Measurements from ENCODE around the gene MAP1LC3A.

MAP1LC3A gene

DNA sequence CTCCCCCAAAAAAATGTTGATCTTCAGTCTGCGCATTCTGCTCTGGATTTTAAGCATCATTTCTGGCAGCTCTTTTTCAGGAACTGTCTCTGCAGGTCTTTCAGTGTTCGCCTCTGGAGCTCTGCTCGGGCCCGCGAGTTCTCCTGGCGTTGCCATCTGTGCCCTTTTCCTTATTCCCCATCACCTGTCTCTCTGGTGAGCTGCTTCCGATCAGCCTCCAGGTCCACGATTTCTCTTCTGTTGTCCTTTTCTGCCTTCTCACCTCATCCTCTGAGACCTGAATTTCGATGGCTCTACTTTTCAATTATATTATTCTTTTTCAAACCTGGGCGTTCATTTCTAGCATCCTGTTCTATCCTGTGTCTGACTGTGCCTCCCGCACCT is 590 bp upstream of the MAP1LC3A start:
- Histone ChIP-seq H3K79me2 (ENCODE audit: low read length) (no peaks in the 10 kb centered on the region), H3K4me3 (ENCODE audit: low read length) (no peak overlapping the region), H4K20me1 (ENCODE audit: insufficient read depth, low read length) (no peaks in the 10 kb centered on the region), H3K27ac (ENCODE audit: low read length) (no peak overlapping the region), H3K27me3 (replicated peaks; ENCODE audit: insufficient read depth, low read length) (no peaks in the 10 kb centered on the region), H3K4me1 (ENCODE audit: low read length) (no peaks in the 10 kb centered on the region), H3F3A (ENCODE audit: insufficient read depth, low read length) (no peaks in the 10 kb centered on the region), H3K9me3 (replicated peaks; ENCODE audit: insufficient read depth, low read length) (no peaks in the 10 kb centered on the region), H3K4me2 (ENCODE audit: low read depth, low read length) (no peak overlapping the region), H3K9me2 (replicated peaks; ENCODE audit: insufficient read depth, low read length) (no peaks in the 10 kb centered on the region), H3K9ac (ENCODE audit: low read length) (no peak overlapping the region), H3K36me3 (replicated peaks; ENCODE audit: insufficient read depth, low read length) (no peaks in the 10 kb centered on the region), H2AFZ (ENCODE audit: low read length) (no peak overlapping the region)
- TF ChIP-seq, protein P1, sequence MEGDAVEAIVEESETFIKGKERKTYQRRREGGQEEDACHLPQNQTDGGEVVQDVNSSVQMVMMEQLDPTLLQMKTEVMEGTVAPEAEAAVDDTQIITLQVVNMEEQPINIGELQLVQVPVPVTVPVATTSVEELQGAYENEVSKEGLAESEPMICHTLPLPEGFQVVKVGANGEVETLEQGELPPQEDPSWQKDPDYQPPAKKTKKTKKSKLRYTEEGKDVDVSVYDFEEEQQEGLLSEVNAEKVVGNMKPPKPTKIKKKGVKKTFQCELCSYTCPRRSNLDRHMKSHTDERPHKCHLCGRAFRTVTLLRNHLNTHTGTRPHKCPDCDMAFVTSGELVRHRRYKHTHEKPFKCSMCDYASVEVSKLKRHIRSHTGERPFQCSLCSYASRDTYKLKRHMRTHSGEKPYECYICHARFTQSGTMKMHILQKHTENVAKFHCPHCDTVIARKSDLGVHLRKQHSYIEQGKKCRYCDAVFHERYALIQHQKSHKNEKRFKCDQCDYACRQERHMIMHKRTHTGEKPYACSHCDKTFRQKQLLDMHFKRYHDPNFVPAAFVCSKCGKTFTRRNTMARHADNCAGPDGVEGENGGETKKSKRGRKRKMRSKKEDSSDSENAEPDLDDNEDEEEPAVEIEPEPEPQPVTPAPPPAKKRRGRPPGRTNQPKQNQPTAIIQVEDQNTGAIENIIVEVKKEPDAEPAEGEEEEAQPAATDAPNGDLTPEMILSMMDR (IDR thresholded peaks at IDR 0.05; ENCODE audit: low read length) = no peak
- TF ChIP-seq EZH2 (optimal IDR thresholded peaks at IDR 0.05; ENCODE audit: low read depth, low read length) (no peak), EZH2phosphoT487 (IDR thresholded peaks at IDR 0.05; ENCODE audit: low read length) (no peak)
- DNase-seq = no peak

GRCh38 chr20:34559311-34560140 is 1.0 kb downstream of the MAP1LC3A start:
- Histone ChIP-seq H2AFZ (ENCODE audit: low read length) (no peak overlapping the region), H3K36me3 (replicated peaks; ENCODE audit: insufficient read depth, low read length) (no peaks in the 10 kb centered on the region), H3F3A (ENCODE audit: insufficient read depth, low read length) (no peaks in the 10 kb centered on the region), H3K4me1 (ENCODE audit: low read length) (no peaks in the 10 kb centered on the region), H3K27ac (ENCODE audit: low read length) (no peak overlapping the region), H4K20me1 (ENCODE audit: insufficient read depth, low read length) (no peaks in the 10 kb centered on the region), H3K9me2 (replicated peaks; ENCODE audit: insufficient read depth, low read length) (no peaks in the 10 kb centered on the region), H3K27me3 (replicated peaks; ENCODE audit: insufficient read depth, low read length) (no peaks in the 10 kb centered on the region), H3K4me2 (ENCODE audit: low read depth, low read length) (no peak overlapping the region), H3K9ac (ENCODE audit: low read length) (no peak overlapping the region), H3K4me3 (ENCODE audit: low read length) (no peak overlapping the region), H3K9me3 (replicated peaks; ENCODE audit: insufficient read depth, low read length) (no peaks in the 10 kb centered on the region), H3K79me2 (ENCODE audit: low read length) (no peaks in the 10 kb centered on the region)
- no peak for DNase-seq
- TF ChIP-seq, protein P1 (IDR thresholded peaks at IDR 0.05; ENCODE audit: low read length) = no peak
- TF ChIP-seq EZH2 (optimal IDR thresholded peaks at IDR 0.05; ENCODE audit: low read depth, low read length) (no peak), EZH2phosphoT487 (IDR thresholded peaks at IDR 0.05; ENCODE audit: low read length) (no peak)

DNA sequence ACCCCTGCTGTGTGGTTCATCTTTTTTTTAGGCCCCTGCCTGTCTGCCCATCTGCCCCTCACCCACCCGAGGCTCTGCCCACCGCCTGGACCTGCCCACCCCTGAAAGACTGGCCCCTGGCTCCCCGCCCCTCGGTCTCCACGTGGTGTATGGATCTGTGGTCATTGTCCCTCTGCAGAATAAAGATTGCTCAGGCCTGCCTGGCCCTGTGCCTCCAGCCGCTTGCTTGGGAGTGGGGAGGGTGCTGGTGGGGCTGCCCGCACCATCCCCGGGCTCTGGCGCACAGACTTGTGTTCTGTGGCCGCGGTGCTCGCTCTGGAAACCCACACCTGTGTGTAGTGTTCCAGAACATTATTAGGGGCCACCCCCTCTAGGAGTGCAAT is 1.6 kb downstream of the MAP1LC3A start:
- Histone ChIP-seq H3K27ac (ENCODE audit: low read length) (no peak overlapping the region), H3K4me2 (ENCODE audit: low read depth, low read length) (no peak overlapping the region), H4K20me1 (ENCODE audit: insufficient read depth, low read length) (no peaks in the 10 kb centered on the region), H2AFZ (ENCODE audit: low read length) (no peak overlapping the region), H3K9me3 (replicated peaks; ENCODE audit: insufficient read depth, low read length) (no peaks in the 10 kb centered on the region), H3K79me2 (ENCODE audit: low read length) (no peaks in the 10 kb centered on the region), H3K36me3 (replicated peaks; ENCODE audit: insufficient read depth, low read length) (no peaks in the 10 kb centered on the region), H3K9me2 (replicated peaks; ENCODE audit: insufficient read depth, low read length) (no peaks in the 10 kb centered on the region), H3K4me3 (ENCODE audit: low read length) (no peak overlapping the region), H3K27me3 (replicated peaks; ENCODE audit: insufficient read depth, low read length) (no peaks in the 10 kb centered on the region), H3K9ac (ENCODE audit: low read length) (no peak overlapping the region), H3F3A (ENCODE audit: insufficient read depth, low read length) (no peaks in the 10 kb centered on the region), H3K4me1 (ENCODE audit: low read length) (no peaks in the 10 kb centered on the region)
- DNase-seq = no peak
- TF ChIP-seq EZH2 (optimal IDR thresholded peaks at IDR 0.05; ENCODE audit: low read depth, low read length) (no peak), EZH2phosphoT487 (IDR thresholded peaks at IDR 0.05; ENCODE audit: low read length) (no peak)
- TF ChIP-seq, protein P1 (IDR thresholded peaks at IDR 0.05; ENCODE audit: low read length) = no peak
